ENCODE data around the gene HIGD1A.

DNA sequence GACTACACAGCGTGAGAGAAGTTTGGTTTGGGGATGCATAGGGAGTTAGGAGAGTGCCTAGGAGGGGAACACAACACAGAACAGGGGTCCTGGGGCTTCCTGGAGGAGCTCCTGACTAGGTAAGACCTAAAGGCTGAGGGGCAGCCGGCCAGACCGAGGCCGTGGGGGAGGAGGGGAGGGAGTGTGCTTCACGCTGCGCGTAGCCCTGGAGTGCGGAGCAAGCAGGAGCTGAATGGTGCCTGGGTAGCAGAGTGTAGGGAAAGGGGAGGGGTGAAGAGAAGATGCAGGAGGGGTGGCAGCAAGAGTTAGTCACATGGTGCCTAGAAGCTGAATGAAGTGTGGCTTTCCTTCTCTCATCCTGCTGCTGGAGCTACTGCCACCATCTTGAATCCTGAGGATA lies 69.3 kb downstream of the HIGD1A start:
- no peak for TF ChIP-seq CTCF (IDR thresholded peaks at IDR 0.05; ENCODE audit: low read length)
- no peak for TF ChIP-seq EZH2 (IDR thresholded peaks at IDR 0.05; ENCODE audit: borderline replicate concordance, low read length)

All from OCI-LY1 (cell line).